Transverse colon (tissue), 3 donors: Measurements from ENCODE around the gene MAGI1.

Experiments
- CTCF ChIP-seq, 5 experiments: fragments of 200-600 bp in 3 of 5; fragments of 450-650 bp in 2 of 5; sonication (generic) in 3 of 5; IDR thresholded peaks; 1 replicate in 2 of 5; 2 replicates in 3 of 5; pipeline ENCODE4 v1.5.1; 2016 to 2017; ENCODE audit warnings: antibody characterized with exemption in 5 of 5, inconsistent platforms in 3 of 5, mild to moderate bottlenecking in 2 of 5, moderate library complexity in 1 of 5
- EP300 ChIP-seq: sonication (generic); formaldehyde crosslinking; IDR thresholded peaks from one replicate; pipeline ENCODE4 v1.6.1; 2017; ENCODE audit warnings: antibody characterized with exemption, low read depth

- TF ChIP-seq CTCF (IDR thresholded peaks at IDR 0.05) (no peak), EP300 (no peak)
Measured at GRCh38 chr3:65899226-65899625, 139.5 kb downstream of the MAGI1 start.
